Activated naive CD8-positive, alpha-beta T cell treated with anti-CD3 and anti-CD28 coated beads, Interleukin-2, amount 50 U/mL, for 16 hours (primary cell): ENCODE results near the gene SGCE.

ENCODE experiments used
- DNase-seq: peaks from one replicate; pipeline ENCODE4 v3.0.0-alpha.2; 2020; ENCODE audit warnings: low read depth, low spot score

SGCE gene

GRCh38 chr7:94621120-94621519 is 34.8 kb downstream of the SGCE start:
- no peak for DNase-seq

DNA sequence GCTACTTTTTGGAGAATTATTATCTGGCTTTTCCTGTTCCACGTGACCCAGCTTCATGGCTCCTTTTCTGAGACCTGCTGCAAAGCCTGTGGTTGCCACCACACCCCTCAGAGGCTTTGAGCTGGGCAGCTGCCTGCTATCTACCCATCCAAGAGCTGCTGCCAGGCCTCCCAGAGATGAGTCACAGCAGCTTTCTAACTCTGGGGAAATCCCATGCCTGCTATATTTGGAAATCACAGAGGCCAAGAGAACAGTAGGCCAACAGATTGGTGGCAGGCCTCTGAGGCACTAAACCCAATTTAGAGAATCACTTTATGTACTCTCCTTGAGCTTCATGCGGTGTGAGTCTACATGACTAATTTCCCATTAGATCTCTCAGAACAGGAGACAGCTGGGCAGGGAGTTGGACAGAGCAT is 35.2 kb downstream of the SGCE start:
- DNase-seq, result no peak

- no peak for DNase-seq
These were observed 37.8 kb downstream of the SGCE start for GRCh38 chr7:94618126-94618525.

DNA sequence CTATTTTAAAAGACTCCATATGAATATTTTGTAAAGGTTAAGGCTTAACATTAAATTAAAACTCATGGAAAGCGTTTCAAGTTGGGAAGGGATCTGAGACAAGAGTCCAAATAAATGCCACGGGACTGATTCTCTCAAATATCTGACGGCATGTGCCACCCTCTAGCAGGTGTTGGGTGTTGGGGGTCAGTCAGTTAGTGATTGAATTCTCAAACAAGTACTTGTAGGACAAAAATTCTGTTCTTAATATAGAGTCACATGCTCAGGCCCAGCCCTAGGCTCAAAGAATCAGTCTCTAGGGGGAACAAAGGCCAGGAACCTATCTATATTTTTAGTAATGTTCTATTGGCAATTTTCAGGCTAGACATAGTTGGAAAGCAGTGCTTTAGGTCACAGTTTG is 39.1 kb downstream of the SGCE start:
- DNase-seq, result no peak

DNA sequence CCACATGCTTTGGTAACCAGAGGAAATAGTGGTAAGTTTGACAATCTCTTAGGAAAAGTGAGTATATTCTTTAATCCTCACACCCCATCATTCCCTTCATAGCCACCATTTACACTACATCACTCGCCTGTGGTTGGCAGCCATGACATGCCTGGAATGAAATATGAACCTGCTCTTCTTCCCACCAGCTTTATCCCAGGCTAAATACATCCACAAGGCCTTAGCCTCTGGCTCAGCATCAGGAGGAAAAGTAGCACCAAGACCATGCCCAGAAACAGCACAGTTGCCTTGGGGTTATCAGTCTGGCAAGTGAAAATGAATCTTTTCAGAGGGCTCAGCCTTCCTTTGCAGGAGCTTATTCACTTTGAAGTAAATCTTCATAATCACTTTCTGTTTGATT is 40.3 kb downstream of the SGCE start:
- no peak for DNase-seq

DNA sequence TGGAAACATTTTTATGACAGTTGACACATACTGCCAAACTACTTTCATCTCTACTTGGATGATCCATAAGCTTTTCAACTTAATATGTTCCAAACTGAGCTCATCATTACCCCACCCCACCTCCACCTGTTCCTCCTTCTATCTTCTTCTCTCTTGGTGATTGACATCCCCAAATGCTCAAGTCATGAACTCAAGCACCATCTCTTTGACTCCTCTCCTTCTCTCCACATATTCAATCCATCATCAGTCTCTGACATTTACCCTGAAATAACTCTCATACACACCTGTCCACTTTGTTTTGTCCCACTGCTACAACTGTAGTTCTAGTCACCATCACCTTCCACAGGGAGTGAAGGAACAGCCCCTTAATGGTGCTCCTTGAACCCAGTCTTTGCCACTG is 43.3 kb downstream of the SGCE start:
- DNase-seq, result no peak

- no peak for DNase-seq
These were observed 43.7 kb downstream of the SGCE start for GRCh38 chr7:94612253-94612652.

DNA sequence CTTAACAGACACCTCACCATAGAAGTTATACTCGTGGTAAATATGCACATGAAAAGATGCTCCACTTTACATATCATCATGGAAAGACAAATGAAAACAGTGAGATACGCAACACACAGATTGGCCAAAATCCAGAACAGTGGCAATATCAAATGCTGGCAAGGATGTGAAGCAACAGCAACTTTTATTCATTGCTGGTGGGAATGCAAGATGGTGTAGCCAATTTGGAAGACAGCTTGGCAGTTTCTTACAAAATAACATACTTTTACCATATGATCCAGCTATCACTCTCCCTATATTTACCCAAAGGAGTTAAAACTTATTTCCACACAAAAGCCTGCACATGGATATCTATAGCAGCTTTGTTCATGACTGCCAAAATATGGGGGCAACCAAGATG is 46.4 kb downstream of the SGCE start:
- no peak for DNase-seq

- no peak for DNase-seq
These were observed 50.9 kb downstream of the SGCE start for GRCh38 chr7:94605031-94605430.

GRCh38 chr7:94602181-94602580 is 53.8 kb downstream of the SGCE start:
- DNase-seq, result no peak

GRCh38 chr7:94600267-94600666 is 55.7 kb downstream of the SGCE start:
- DNase-seq, result no peak

DNA sequence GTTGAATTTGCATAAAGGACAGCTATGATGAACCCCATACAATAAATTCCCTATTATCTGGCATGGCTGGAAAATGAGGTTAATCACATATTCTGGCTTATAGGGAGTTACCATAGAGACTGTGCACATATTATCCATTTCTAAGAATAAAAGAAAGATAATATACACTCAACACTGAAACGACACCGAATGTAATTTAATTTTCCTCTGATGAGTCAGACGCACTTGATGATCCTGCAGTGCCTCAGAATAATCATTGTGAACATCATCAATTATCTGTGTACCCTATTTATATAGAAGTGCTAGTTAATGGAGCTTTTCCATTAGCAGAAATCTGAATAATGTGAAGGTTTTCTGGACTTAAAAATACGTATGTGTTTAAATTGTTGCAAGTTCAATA is 60.2 kb downstream of the SGCE start:
- DNase-seq, result no peak

GRCh38 chr7:94594882-94595281 is 61.1 kb downstream of the SGCE start:
- no peak for DNase-seq

GRCh38 chr7:94591176-94591575 is 64.8 kb downstream of the SGCE start:
- DNase-seq, result no peak

GRCh38 chr7:94590526-94591162 is 65.3 kb downstream of the SGCE start:
- DNase-seq, result no peak

DNA sequence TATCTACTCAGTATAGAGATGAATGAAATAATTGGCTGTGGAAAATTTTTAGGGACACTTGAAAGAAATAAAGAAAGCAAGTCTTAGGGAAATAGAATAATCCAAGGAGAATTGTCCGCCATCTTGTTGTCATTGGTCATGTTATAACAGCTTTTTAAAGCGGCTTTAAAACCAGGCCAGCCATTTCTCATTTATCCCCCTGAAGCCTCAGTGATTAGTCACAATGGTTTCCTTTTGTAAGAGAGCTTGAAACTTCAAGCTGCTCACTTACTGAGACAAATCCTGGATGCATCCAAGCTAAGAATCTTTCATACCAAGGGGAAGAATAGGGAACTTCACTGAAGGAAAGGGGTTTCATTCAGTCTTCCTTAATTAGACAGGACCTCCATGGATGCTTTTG is 67.9 kb downstream of the SGCE start:
- no peak for DNase-seq

GRCh38 chr7:94584113-94584512 is 71.8 kb downstream of the SGCE start:
- DNase-seq, result no peak

DNA sequence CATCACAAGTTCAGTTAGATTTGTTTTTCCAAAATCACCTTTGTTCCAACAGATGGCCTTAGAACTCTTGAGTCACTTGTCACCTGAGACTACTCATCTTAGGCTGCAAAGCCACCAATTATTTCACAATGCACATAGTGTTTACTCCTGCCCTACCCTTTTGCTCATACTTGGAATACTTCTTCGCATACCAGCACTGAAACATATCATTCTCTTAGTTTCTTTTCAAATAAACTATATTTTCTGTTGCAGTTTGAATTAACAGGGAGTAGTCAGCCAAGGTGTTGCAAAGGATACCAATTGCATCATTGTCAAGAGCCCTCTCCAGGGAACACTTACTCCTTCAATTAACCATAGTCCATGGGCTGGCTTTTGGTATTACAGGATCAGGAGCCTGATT is 75.3 kb downstream of the SGCE start:
- no peak for DNase-seq

- no peak for DNase-seq
These were observed 76.5 kb downstream of the SGCE start for GRCh38 chr7:94579470-94579869.

DNA sequence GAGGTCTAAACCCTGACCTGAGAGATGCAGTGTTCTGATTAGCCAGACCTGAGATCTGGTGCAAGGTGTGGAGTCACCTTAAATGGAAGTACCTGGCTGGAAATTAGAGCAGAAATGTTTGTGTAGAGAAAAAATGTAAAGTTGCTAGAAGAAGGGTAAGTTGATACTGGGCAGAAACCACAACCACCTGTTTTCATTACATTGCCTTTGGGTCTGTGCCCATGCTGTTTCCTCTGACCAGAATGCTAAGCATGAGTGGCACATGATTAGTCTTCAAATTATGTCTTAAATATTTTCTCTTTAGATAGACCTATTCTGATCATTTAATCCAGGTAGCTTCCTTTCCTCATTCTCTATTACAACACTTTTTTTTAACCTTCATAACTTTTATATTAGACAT is 77.3 kb downstream of the SGCE start:
- no peak for DNase-seq

GRCh38 chr7:94577357-94577756 is 78.6 kb downstream of the SGCE start:
- no peak for DNase-seq

DNA sequence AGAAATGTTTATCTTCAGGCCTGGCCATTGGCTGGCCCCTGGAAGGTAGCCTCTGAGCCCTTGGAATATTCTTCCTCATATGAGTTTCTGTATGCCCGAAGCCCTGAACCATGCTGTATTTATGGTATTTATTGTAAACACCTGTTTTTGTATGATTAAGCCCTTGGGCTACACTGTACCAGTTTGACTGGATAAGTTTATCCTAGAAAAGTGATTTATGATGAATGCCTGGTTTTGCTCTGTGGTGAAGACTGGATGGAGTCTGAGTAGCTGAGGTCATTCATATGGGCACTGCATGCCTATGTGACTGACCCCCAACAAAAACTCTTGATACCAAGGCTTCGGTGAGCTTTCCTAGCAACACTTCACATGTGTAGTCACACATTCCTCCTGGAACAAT is 79.6 kb downstream of the SGCE start:
- no peak for DNase-seq

GRCh38 chr7:94575646-94576045 is 80.3 kb downstream of the SGCE start:
- no peak for DNase-seq

DNA sequence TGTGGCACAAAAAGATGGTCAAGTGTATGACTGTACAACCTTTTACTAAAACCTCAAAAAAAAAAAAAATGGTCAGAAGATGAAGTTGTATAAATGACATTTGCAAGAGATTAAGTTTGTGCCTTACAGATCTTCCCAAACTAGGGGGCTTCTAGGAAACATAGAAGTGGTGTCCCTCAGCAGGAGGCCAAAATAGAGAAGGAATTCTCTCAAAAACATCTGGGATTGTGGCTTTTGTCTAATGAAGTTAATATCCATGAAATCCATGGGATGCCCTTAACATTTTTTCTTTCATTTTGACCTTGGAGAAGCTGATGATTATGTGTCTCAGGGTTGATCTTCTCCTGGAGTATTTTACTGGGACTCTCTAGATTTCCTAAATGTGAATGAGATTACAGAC is 84.1 kb downstream of the SGCE start:
- DNase-seq, result no peak
